HEK293T (cell line): ENCODE data around the gene FBXO34.

ENCODE experiments used
- CTCF ChIA-PET: fragments of 350-600 bp; formaldehyde crosslinking; extraction: SDS; loops from one replicate; lab custom pipeline; 2021; ENCODE audit warnings: antibody characterized with exemption, inconsistent platforms; lab: Yijun Ruan, JAX
- POLR2A ChIA-PET: fragments of 350-600 bp; formaldehyde crosslinking; extraction: SDS; loops from one replicate; lab custom pipeline; 2020; ENCODE audit warnings: antibody characterized with exemption, inconsistent platforms; lab: Yijun Ruan, JAX
- DNase-seq: peaks from one replicate; pipeline ENCODE4 v3.0.0; 2012; ENCODE audit warnings: mixed read lengths; ENCODE audit errors: extremely low spot score
- ARNT ChIP-seq: fragments of 450-650 bp; IDR thresholded peaks from 2 replicates; pipeline ENCODE4 v1.6.1; 2017; ENCODE audit warnings: mild to moderate bottlenecking
- BHLHE40 ChIP-seq: fragments of 450-650 bp; IDR thresholded peaks from 2 replicates; pipeline ENCODE4 v1.6.1; 2016; ENCODE audit warnings: mild to moderate bottlenecking, moderate library complexity, borderline replicate concordance
- CTBP1 ChIP-seq: fragments of 450-650 bp; IDR thresholded peaks from 2 replicates; pipeline ENCODE4 v1.6.1; 2016; ENCODE audit warnings: borderline replicate concordance
- ELF4 ChIP-seq: fragments of 450-650 bp; IDR thresholded peaks from 2 replicates; pipeline ENCODE4 v1.6.1; 2017; ENCODE audit warnings: antibody characterized with exemption
- FOXA1 ChIP-seq: fragments of 450-650 bp; IDR thresholded peaks from 2 replicates; pipeline ENCODE4 v1.6.1; 2016; ENCODE audit warnings: mild to moderate bottlenecking
- FOXK2 ChIP-seq: fragments of 450-650 bp; IDR thresholded peaks from 2 replicates; pipeline ENCODE4 v1.6.1; 2016; ENCODE audit warnings: mild to moderate bottlenecking
- FOXM1 ChIP-seq: fragments of 450-650 bp; IDR thresholded peaks from 2 replicates; pipeline ENCODE4 v1.6.1; 2017; ENCODE audit warnings: mild to moderate bottlenecking, borderline replicate concordance
- HDGF ChIP-seq: fragments of 450-650 bp; IDR thresholded peaks from 2 replicates; pipeline ENCODE4 v1.6.1; 2017; ENCODE audit warnings: antibody characterized with exemption, borderline replicate concordance
- L3MBTL2 ChIP-seq: fragments of 450-650 bp; conservative IDR thresholded peaks from 2 replicates; pipeline ENCODE4 v1.6.1; 2016; ENCODE audit warnings: mild to moderate bottlenecking
- LEF1 ChIP-seq: fragments of 450-650 bp; IDR thresholded peaks from 2 replicates; pipeline ENCODE4 v1.6.1; 2017; ENCODE audit warnings: mild to moderate bottlenecking, borderline replicate concordance
- NFRKB ChIP-seq: fragments of 450-650 bp; IDR thresholded peaks from 2 replicates; pipeline ENCODE4 v1.6.1; 2016; ENCODE audit warnings: mild to moderate bottlenecking, moderate library complexity
- SP1 ChIP-seq: fragments of 450-650 bp; IDR thresholded peaks from 2 replicates; pipeline ENCODE4 v1.6.1; 2017
- SUZ12 ChIP-seq: fragments of 450-650 bp; IDR thresholded peaks from 2 replicates; pipeline ENCODE4 v1.6.1; 2016; ENCODE audit warnings: mild to moderate bottlenecking
- TARDBP ChIP-seq: fragments of 450-650 bp; IDR thresholded peaks from 2 replicates; pipeline ENCODE4 v1.6.1; 2016
- ZNF384 ChIP-seq: fragments of 450-650 bp; IDR thresholded peaks from 2 replicates; pipeline ENCODE4 v1.6.1; 2016
- TF ChIP-seq, protein P1 (sequence below): fragments of 450-650 bp; IDR thresholded peaks from 2 replicates; pipeline ENCODE4 v1.6.1; 2016

Gene FBXO34

DNA sequence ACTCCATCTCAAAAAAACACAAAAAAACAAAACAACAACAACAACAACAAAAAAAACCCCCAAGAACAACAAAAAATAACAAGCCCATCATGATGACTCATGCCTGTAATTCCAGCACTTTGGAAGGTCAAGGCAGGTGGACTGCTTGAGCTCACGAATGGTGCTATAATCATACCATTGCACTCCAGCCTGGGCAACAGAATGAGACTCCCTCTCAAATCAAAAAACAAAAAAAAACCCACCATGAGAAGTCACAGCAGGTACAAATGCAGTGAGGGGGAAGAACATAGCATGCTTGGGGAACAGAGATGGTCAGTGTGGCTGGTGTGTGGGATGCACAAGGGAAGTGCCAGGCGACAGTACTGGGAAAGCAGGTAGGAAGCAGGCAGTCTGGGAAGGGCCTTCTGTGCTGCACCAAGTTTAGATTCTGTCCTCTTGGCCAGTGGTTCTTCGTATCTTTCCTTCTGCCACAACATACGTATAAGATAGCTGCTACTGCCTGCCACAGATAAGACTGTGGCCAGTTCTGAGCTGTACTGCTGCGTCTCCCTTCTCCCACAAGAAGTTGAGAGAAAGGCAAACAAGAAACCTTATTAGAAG, 112.4 kb downstream of the FBXO34 start:
- TF ChIP-seq HDGF: no peak
- no peak for DNase-seq
- CTCF ChIA-PET: interaction anchor here (0.6 kb wide), 1 partner anchor 928 kb away, joined by 5 read pairs; no protein-coding TSS in a partner anchor
- POLR2A ChIA-PET: no interaction called here

DNA sequence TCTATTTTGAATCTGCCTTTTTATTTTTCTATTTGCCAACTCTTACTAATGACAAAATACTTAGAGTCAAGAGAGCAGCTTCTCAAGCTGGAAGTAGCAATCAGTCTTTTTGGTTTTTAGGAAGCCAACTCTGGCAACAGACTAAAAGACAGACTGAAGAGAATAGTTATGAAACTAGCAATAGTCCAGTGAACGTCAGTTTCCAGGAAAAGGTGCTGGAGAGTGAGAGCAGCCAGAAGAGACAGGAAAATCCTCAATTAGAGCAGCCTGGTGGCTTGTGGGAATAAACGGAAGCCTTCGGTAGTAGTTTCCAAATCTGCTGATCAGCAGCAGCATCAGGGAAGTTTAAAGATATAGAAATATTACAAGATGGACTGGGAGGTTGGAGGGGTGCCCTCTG, 113.3 kb downstream of the FBXO34 start:
- ChIA-PET POLR2A (no interaction called here), CTCF (no interaction called here)
- no peak for DNase-seq
- no peak for TF ChIP-seq L3MBTL2
- no peak for TF ChIP-seq NFRKB
- no peak for TF ChIP-seq SUZ12

DNA sequence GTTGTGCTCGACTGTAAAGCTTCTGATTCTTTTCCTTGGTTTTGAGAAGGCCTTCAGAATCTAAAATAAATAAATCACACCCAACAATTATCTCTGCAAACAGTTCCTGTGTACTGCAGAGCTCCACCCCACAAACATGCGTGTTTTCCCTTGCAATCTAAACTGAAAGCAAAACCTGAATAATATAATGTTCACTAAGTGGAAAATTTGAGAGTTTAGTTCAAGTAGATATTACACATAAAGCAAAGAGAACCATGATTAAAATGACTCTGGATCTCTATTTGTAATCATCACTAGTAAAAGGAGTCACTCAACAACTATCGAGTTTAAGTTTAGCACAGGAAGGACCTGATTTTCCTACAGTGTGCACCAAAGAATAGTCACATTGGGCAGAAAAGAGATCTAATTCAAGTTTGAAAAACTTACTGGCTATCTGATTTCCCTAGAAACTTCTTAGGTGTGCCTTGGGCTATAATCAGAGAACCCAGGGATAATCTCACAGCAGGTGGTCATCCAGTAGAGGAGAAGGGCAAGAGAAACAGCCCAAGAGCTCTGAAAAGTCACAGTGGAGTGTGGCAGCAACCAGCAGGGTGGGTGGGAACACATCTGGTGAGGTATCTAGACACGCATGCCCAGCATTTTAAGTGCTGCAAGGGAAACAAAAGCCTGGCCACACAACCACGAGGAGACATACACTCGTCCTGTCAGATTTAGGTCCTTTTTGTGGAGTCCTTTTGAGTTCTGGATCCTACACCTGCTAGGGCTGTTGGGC, 115.0 kb downstream of the FBXO34 start:
- no peak for DNase-seq
- ChIA-PET CTCF (interaction anchor here (0.8 kb wide), 1 partner anchor 308 kb away, joined by 3 read pairs; no protein-coding TSS in a partner anchor), POLR2A (no interaction called here)
- TF ChIP-seq FOXA1: no peak
- TF ChIP-seq SUZ12: no peak
- TF ChIP-seq HDGF: no peak
- TF ChIP-seq L3MBTL2: no peak
- no peak for TF ChIP-seq ELF4
- TF ChIP-seq LEF1: no peak
- TF ChIP-seq SP1: no peak
- no peak for TF ChIP-seq BHLHE40
- TF ChIP-seq FOXK2: no peak
- no peak for TF ChIP-seq TARDBP
- TF ChIP-seq ZNF384: no peak
- no peak for TF ChIP-seq CTBP1
- TF ChIP-seq NFRKB: no peak
- TF ChIP-seq, protein P1, sequence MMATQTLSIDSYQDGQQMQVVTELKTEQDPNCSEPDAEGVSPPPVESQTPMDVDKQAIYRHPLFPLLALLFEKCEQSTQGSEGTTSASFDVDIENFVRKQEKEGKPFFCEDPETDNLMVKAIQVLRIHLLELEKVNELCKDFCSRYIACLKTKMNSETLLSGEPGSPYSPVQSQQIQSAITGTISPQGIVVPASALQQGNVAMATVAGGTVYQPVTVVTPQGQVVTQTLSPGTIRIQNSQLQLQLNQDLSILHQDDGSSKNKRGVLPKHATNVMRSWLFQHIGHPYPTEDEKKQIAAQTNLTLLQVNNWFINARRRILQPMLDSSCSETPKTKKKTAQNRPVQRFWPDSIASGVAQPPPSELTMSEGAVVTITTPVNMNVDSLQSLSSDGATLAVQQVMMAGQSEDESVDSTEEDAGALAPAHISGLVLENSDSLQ: no peak
- no peak for TF ChIP-seq ARNT
- TF ChIP-seq FOXM1: no peak

DNA sequence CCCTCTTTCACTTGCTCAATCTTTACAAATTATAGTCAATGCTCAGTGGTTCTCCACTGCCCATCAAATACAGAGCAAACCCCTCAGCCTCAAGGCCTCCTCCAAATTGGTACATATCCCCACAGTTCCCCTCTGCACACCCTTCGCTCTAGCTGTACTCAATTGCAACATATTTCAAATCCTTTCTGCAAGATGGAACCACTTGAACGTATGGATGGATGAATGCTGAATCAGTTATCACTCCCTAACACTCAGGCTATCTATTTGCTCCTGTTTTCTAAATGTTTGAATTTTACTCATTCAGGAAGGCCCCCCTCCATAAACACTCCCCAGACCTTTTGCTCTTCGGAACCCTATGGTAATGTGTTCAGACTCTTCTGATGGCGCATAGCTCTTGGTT, 115.9 kb downstream of the FBXO34 start:
- TF ChIP-seq, protein P1: no peak
- TF ChIP-seq HDGF: no peak
- TF ChIP-seq LEF1: no peak
- no peak for TF ChIP-seq CTBP1
- TF ChIP-seq TARDBP: no peak
- TF ChIP-seq BHLHE40: no peak
- TF ChIP-seq SUZ12: no peak
- no peak for TF ChIP-seq ELF4
- TF ChIP-seq SP1: no peak
- TF ChIP-seq ZNF384: no peak
- TF ChIP-seq NFRKB: no peak
- no peak for TF ChIP-seq FOXM1
- no peak for TF ChIP-seq ARNT
- TF ChIP-seq L3MBTL2: no peak
- no peak for TF ChIP-seq FOXK2
- TF ChIP-seq FOXA1: no peak

DNA sequence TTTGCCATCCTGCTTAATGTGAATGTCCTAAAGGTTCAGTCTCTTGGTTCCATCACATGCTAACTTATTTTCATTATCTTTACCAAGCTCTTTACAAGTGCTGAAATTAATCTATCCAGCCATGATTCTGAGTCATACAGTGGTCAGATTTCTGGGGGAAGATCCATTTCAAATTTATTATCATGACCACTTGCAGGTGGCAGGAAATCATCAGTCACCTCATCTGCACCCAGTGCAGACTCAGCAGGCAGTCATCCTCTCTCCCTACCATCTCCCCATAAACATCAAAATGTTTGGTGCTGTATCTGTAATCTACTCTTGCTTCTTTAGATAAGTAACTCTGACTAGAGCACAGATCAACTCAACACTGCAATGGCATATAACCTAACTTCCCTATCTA, 116.9 kb downstream of the FBXO34 start:
- TF ChIP-seq, protein P1: no peak
- no peak for TF ChIP-seq ARNT
- TF ChIP-seq CTBP1: no peak
- no peak for TF ChIP-seq FOXM1
- TF ChIP-seq TARDBP: no peak
- no peak for TF ChIP-seq FOXA1
- TF ChIP-seq LEF1: no peak
- DNase-seq: no peak
- POLR2A ChIA-PET: no interaction called here
- CTCF ChIA-PET: no interaction called here

More for the DNA sequence above, 115.9 kb downstream of the FBXO34 start:
- ChIA-PET CTCF (no interaction called here), POLR2A (no interaction called here)
- DNase-seq: no peak

DNA sequence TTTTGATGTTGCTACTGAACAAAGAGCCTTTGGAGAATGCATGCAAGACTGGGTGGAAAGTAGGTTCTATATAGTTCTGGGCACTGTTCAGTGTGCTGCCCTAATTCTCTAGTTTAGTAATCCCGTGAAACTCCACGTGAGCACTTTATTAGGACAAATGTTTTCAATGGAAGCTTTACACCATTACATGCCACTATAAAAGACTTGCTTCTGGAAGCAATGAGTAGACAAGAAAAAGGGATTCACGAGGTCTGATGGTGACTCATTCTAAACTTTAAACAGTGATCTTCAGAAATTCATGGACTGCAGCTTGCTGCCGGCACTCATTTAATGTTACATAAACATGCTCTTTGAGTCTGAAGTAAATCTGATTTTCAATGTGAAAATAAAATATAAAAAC, 118.1 kb downstream of the FBXO34 start:
- TF ChIP-seq, protein P1: no peak
- TF ChIP-seq SUZ12 (no peak), FOXA1 (no peak), L3MBTL2 (no peak), NFRKB (no peak), FOXK2 (no peak), ARNT (no peak), LEF1 (no peak), TARDBP (no peak), ZNF384 (no peak), HDGF (no peak), ELF4 (no peak), SP1 (no peak), BHLHE40 (no peak), FOXM1 (no peak), CTBP1 (no peak)
- ChIA-PET CTCF (interaction anchor here (0.7 kb wide), 1 partner anchor 1101 kb away, joined by 3 read pairs; no protein-coding TSS in a partner anchor), POLR2A (no interaction called here)
- DNase-seq: no peak
